Right lung (tissue), 5 donors: Measurements from ENCODE around the gene SLC35E4. TPM values are rescaled to one million over a fixed set of nuclear protein-coding genes. Genes with fewer than 3 reads are reported as not detected.
"Not testable (repeated sequence)": the region's sequence is repeated elsewhere in the genome, so short reads cannot be mapped to it uniquely, and the experiment has no call there.

Experiments used
- DNase-seq, 2 donors: peaks; one replicate each; pipeline ENCODE4 v3.0.0-alpha.2; 2013
- polyA plus RNA-seq, 5 donors: library from polyadenylated mRNA; unstranded; fragments of 120-200 nt; gene quantifications; one replicate each; pipeline versions ENCODE4 v1.2.1 to v1.2.3, GENCODE V29; 2013; ENCODE audit warnings: inconsistent platforms in 1 of 5, low replicate concordance in 1 of 5; ENCODE audit not compliant: insufficient read length in 5 of 5, insufficient read depth in 1 of 5

The SLC35E4 gene
- polyA plus RNA-seq, 5 donors: 1.6 to 3.8 (median 2.2) TPM

DNA sequence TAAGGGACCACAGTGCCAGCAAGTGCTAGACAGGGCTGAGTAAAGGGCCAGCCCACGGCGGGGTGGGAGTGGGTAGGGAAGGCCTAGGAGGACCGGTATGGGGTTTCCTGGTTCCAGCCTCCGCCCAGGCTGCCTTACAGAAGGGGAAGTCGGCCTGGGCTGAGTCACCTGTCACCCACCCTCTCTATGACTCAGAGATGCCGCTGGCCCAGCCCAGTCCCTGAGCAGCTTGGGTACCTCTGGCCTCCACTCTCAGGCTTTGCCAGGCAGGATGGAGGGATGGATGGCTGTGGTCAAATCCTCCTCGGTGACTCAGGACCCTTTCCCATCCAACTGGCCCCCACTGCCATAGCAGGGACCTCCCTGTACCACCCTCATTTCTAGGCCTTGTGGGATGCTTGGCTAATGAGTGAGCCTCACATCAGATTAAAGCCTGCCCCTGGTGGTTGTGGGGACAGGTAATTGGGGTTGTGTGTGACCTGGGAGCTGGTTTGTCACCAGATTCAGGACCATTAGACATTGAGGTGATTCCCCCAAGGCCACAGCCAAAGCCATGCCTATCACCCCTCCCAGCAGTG, 13.9 kb downstream of the SLC35E4 start:
- DNase-seq: no peak

DNA sequence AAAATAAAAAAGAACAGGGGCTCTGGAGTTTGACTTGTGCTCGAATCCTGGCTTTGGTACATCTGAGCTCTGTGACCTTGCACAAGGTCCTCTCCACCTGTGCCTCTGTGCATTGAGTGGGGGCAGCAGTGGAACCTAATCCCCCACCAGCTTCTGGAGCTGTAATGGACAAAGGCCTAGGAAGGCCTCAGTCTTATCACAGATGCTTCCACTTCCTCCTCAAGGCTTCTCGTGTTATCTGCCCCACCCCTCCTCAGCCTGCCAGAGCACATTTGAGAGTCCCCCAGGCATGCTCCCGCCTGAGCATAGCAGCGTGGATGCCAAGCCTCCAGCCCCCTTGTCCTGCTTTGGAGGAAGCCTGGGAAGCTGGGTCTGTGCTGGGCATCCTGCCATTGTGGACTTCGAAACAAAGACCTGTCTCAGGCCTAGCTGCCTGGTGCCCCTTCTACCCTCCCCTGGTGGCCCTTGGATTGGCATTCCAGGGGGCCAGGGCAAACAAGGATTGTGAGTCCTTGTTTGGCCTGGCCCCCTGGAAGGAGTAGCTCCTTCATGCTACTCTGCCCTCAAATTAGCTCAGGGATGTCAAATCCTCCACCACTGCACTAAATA, 15.0 kb downstream of the SLC35E4 start:
- DNase-seq: no peak

DNA sequence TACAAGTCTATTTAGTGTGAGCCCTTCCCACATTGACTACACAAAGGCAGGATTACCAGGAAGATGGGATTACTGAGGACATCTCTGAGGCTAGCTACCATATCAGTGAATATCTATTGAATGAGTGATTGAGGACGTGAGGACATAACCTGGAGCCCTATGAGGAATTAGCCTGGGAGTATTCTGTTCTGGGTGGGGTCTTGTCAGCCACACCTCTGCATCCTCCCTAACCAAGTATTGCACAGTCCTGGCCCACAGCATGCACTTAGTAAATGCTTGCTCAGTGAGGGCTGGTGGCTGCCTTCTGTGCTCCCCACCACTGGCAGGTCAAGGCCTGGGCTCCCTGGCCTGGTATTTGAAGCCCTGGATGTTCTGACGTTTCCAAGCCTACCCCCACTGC, 17.3 kb downstream of the SLC35E4 start:
- no peak for DNase-seq

DNA sequence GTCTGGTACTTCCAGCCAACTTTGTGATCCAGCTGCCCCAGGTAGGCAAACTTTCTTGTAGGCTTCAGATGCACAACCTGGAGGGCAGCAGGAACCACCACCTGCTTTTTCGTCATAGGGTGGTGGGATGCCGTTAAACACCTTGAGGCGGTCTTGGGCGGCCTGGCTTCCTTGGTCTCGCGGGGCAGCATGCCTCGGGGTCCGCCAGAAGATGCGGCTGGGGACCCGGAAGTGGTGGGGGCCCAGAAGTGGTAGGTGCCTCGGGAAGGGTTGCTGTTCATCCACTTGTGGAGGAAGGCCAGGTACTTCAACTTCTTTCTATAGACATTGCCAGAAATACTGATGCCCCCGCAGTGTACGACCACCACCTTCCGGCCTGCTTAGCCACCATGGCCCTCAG, 18.8 kb downstream of the SLC35E4 start:
- DNase-seq: no peak

DNA sequence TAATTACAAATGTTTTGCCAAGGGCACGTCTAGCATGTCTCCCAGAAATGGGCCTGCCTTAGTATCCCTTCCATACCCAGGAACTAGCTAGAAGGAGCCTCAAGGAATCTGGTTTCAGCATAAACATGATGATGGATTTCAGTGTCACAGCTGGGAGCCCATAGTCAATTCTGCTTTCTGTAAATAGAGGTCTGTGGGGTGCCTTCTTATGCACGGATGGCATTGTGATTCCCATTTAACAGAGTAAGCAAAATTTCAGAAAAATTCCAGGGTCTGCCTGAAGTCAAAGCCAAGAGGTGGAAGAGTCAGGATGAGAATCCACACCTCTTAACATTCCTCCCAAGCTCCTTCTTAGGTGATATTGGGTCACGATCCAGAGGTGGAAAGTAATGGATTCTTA, 20.0 kb downstream of the SLC35E4 start:
- DNase-seq: no peak

DNA sequence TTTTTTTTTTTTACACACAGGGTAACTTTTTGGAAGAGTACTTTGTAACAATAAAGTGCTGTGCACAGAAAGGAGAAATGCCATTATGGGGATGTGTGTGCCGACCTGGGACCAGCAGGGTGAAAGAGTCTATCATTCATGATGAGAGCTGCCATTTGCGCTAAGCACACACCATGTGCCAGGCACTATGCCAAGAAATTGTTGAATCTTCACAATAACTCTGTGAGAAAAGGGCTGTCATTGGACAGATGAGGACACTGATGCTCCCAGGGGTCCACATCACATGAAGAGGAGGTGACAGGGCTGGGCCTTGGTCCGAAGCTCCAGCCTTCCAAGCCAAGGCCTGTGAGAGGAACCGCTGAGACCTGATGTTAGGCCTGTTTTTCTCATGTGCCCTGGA, 26.5 kb downstream of the SLC35E4 start:
- DNase-seq: no peak

DNA sequence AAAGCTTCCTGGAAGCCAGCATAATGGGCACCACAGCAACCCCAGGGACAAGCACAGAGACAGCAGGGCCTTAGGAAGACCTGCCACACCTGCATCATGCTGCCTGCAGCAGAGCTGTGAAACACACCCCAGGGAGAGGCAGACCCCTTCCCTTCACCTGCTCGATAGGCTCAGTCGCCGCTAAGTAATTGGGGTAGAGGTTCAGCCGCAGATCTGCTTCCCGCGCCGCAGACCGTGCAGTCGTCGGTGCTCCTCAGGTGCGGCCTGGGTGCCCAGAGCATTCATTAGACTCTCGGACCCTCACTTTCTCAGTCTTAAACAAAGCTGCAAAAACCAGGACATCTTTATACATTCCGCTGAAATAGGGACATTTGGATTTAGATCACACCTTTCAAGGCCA, 29.2 kb downstream of the SLC35E4 start:
- DNase-seq: no peak

DNA sequence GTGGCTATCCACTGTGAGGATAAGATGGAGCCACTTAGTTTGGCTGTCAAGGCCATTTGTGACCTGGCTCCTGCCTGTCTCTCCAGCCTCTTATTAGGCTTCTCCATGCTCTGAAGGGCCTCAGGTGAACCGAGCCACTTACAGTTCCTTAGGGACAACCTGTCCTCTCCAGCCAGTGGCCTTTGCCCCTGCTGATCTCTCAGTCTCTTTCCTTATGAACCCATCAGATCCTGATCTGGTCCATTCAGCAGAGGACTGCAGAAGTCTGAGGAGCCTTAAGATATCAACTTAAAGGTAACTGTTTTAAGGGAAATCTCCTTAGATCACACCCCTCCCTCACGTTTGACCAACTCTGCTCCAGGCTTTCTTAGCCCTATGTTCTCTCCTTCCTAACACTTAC, 29.7 kb downstream of the SLC35E4 start:
- DNase-seq: no peak

DNA sequence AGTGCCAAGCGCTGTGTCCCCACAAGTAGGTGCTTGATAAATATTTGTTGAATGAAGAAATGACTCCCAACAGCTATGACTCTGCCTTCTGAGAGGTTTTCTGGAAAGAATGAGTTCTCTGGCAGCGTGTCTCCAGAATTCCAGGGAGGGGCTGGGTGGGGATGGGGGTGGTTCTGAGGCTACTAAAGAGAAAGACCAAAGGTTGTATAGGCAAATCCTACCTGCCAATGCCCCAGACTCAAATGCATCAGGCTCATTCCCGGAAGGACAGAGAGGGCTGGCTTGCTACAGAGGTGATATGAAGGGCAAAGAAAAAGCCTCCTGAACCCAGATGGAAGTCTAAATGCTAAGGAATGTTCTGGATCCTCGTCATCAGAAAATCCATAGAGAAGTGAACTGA, 30.2 kb downstream of the SLC35E4 start:
- DNase-seq: no peak

DNA sequence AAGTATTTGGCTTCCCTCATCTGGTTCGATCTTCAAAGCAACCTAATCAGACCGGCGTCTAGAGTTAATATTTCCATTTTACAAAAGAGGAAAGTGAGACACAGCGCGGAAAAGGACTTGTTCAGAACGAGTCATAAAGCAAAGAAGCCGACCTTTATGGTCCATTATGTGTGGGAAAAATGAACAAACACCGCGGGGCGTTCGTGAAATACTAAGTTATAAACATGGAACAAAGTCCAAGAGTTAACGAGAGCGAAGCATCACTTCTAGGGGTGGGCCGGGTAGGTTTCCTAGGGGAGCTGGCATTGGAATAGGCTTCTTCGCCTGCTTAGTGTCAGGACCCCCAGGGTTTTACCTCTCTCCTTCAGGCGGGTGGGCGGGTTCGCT, 31.5 kb downstream of the SLC35E4 start:
- DNase-seq: no peak

DNA sequence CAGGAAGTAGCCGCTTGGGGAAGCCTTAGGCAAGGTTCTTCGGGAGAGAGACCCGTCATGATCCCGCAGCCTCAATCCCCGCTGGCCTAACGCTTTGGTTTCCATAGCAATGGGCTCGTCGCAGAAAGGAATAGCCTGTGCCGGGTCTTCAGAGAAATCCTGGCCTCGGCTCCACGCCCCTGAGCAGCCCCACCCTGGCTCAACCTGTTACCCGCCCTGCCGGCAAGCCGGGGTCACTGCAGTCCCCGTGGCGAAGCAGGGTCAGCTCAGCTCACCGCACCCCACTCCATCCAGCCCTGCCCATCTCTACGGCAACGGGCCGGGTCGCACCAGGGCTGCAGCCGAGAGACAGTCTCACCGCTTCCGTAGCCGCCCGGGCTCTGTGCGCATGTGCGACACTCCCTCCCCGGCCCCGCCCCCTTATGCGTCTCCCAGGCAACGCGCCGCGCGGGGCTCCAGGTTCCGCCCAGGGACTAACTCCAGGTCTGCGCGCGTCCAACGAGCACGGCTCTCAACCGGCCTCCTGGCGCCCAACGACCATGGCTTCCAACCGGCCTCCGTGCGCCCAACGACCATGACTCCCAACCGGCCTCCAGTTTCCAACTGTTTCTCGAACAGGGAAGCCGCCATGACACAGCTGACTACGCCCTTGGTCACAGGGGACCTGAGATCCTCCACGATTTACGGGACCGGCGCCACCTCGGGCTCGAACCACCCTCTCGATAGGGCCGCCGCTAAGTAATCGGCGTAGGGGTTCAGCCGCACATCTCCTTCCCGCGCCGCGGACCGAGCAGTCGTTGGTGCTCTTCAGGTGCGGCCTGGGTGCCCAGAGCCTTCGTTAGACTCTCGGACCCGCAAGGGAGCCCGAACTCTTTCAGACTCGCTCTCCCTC, 32.2 kb downstream of the SLC35E4 start, which contains the start of gene DUSP18:
Gene DUSP18, minus strand, starts transcription at position 382 of the 892 bp plus-strand sequence. CDS start 3,872 bp downstream, outside the sequence.
- peak; percentile 92 for DNase-seq

DNA sequence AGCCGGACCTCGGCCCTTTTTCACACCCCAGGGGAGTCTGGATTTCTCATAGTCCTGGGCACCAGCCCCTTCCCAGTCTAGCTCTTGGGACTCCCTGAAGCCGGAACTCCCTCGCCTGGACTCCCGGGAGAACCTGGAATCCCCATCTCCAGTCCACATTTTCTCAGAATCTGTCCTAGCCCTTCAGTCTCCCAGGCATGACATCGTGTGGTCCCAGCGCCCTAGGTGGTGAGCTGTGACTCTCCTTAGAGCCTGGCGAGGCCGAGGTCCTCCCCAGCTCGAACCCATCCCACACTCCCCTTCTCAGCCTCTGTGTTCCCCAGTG, 32.8 kb downstream of the SLC35E4 start:
- DNase-seq: no peak

DNA sequence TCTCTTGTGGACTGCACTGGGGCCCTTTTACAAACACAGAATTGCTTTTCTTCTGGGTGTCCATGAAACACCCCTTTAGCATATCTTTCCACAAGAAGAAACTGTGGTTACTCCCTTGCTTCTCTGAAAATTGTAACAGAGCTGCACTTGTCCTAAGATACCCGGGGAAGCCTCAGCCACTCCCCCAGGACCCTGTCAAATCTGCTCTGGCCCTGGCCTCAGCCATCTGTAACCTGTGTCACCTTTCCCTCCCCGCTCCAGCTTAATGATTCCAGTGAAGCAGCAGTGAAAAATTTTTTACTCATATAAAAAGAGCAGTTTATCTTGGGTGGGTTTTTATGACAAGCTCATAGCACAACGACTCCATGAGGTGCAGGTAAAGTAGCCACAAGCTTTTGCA, 35.5 kb downstream of the SLC35E4 start:
- DNase-seq: no peak

DNA sequence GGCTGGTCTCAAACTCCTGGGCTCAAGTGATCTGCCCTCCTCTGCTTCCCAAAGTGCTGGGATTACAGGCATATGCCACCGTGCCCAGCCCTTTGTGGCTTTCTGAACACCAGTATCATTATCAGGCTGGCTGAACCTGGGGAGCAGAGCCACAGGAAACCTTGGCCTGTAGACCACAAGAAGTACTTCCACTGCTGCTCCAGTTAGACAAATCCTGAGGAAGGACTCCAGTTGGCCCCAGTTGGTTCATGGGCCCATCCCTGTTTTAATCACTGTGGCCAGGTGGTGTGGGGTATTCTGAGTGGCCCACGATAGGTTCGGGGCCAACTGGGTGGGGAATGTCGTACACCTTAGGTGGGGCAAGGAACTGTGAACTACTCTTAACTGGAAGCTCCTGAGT, 37.6 kb downstream of the SLC35E4 start:
- no peak for DNase-seq

DNA sequence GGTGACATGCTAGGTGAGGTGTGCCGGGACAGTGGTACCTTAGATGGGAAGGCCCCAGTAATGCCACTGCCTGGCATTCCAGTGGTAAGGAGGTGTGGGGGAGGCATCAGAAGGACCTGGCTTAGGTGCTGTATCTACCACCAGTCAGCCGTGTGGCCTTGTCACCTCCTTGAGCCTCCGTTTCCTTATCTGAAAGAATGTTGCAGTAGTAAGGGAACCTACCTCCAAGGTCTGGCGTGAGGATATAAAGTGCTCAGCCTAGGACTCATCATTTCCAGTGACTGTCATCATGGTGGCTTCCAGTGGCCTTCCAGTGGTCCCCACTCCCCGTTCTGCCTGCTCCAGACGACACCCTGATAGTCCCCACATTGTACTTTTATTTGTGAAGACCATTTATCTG, 38.9 kb downstream of the SLC35E4 start:
- DNase-seq: no peak

DNA sequence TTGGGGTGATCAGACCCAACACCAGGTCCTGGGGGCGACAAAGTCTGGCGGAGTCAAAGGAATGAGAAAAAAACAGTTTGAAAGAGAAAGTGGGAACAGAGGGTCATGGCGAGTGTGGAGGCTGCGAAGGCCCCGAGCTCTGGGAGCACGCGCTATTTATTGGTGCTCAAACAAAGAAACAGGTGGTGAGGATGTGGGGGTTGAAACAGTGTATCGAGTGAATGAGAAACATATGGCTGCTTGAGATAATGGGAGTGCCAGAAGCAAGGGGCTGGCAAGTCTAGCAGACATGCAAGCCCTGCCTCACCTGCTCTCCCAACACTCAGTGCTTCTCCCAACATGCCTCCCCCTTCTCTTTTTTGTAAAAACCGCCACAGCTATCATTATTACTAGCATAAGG, 39.9 kb downstream of the SLC35E4 start:
- no peak for DNase-seq

DNA sequence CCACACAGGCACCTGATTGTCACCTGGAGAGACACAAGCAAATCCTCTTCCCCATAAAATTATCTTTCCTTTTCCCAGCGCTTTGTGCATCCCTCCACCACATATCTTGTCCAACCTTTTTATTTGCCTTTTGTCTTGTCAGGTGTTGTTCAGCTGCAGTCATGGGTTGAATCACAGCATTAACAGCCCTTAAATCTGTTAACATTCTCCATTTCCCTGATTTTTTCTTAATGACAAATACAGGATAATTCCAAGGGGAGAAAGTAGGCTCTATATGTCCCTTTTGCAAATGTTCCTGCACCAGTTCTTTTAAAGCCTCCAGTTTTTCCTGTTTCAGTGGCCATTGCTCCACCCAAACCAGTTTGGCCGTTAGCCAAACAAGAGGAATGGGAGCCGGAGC, 41.0 kb downstream of the SLC35E4 start:
- DNase-seq: not testable (repeated sequence)

DNA sequence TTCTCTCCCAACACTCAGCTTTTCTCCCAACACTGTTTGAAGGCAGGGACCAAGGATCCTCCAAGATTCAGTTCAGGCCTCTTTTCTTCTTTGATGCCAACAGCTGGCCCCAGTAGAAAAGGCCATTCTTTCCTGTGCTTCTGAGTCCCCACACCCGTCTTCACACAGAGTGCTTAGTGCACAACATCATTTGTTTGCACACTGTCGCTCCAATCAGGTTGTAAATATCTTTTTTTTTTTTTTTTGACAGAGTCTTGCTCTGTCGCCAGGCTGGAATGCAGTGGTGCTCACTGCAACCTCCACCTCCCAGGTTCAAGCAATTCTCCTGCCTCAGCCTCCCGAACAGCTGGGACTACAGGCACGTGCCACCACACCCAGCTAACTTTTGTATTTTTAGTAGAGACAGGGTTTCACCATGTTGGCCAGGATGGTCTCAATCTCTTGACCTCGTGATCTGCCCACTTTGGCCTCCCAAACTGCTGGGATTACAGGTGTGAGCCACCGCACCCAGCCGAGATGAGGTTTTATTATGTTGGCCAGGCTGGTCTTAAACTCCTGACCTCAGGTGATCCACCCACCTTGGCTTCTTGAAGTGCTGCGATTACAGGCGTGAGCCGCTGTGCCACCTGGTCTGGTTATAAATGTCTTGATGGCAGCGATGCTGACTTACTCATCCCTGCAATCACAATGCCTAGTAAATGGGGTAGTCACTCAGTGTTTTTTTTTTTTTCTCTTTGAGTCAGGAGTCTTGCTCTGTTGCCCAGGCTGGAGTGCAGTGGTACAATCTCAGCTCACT, 44.5 kb downstream of the SLC35E4 start:
- DNase-seq: not testable (repeated sequence)

DNA sequence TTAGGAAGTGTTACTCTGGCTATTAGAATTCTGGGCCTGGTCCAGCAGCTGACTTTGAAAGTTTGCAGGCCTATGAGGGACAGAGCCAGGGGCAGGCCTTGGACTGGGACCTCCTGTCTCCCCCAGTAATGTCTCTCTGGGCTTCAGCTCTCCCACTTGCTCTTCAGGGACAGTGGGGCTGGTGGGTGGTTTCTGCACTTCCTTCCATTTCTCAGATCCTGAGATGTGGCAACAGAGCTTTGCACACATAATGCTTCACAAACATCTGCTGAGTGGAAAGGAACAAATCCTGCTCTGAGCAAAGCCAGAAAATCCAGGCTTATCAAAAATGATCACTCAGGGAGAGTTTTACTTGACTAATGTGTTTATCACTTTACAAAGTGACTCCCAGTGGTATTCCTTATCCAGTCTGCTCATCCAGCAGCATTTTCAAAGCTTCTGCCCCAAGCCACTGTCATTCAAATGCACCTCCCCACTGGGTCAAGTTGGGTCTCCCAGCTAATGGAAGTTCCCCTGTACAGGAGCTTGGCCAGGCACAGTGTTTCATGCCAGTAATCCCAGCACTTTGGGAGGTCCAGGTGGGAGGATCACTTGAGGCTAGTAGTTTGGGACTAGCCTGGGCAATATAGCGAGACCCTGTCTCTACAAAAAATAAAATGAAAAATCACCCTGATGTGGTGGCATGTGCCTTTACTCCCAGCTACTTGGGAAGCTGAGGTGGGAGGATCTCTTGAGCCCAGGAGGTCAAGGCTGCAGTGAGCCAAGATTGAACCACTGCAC, 45.6 kb downstream of the SLC35E4 start:
- DNase-seq: no peak

DNA sequence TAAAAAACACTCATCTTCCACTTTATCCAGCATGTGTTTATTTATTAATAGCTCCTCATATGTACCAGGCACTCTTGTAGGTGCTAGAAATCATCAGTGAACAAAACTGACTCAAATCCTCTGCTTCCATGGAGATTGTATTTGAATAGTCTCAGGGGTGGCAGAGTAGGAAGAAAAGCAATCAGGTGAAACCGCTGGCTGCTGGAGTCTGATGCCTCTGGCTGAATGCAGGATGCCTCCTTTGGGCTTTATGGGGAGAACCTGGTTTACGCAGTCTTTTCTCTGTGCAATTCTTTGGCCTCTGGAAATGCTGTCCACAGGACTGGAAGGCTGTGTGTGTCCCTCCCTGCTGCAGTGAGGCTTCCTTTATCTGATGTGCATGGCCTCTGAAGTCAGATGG, 46.2 kb downstream of the SLC35E4 start:
- DNase-seq: no peak

DNA sequence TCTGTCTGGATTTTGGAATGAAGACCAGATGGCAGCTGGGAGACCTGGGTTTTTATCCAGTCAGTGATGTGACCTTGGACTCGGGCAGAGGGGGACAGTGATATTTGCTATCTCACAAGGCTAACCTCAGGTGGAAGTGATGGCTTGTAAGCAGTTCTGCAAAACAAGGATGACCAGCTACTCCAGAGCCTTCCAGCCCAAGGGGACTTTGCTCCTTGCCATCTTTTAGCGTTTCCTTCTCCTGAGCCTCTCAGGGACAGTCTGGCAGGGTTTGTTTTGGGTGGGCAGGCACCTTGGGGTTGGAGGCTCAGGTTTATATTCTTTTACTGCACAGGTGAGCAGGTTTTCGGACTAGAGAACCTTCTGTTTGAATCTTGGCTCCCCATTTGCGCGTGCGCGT, 49.6 kb downstream of the SLC35E4 start:
- no peak for DNase-seq

DNA sequence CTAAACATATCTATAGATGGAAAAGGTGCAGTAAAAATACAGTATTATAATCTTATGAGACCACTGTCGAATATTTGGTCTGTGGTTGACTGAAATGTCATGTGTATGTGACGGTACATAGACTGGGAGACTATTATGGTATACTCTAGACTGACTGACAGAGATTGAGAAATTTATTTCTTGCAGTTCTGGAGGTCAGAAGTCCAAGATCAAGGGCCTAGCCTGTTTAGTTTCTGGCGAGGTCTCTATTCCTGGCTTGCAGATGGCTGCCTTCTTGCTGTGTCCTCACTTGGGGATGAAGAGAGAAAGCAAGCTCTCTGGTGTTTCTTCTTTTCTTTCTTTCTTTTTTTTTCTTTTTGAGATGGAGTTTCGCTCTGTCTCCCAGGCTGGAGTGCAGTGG, 51.8 kb downstream of the SLC35E4 start:
- DNase-seq: no peak
